Measurements from ENCODE around the gene LAIR2.

LAIR2 gene

GRCh38 chr19:54521860-54522513 lies 19.4 kb downstream of the LAIR2 start:
- no peak overlapping the region for H3K4me3 ChIP-seq (ENCODE audit: low read depth, low read length)
- in situ Hi-C loops (cut with HindIII; ENCODE audit: low sequenced_read_pairs), result no loop called here
- no peak for TF ChIP-seq CTCF (IDR thresholded peaks at IDR 0.05; ENCODE audit: low read depth, low read length, missing control alignments)
- DNase-seq (ENCODE audit: low read depth), result no peak

- no peak for DNase-seq (ENCODE audit: low read depth)
- H3K4me3 ChIP-seq (ENCODE audit: low read depth, low read length), result no peak overlapping the region
- in situ Hi-C loops (cut with HindIII; ENCODE audit: low sequenced_read_pairs), result no loop called here
- TF ChIP-seq CTCF (IDR thresholded peaks at IDR 0.05; ENCODE audit: low read depth, low read length, missing control alignments), result no peak
Observed at GRCh38 chr19:54523403-54523802, 20.8 kb downstream of the LAIR2 start.

- in situ Hi-C loops (cut with HindIII; ENCODE audit: low sequenced_read_pairs), result no loop called here
- no peak overlapping the region for H3K4me3 ChIP-seq (ENCODE audit: low read depth, low read length)
Observed at GRCh38 chr19:54525636-54526035, 23.0 kb downstream of the LAIR2 start.

GRCh38 chr19:54526972-54527371 lies 24.3 kb downstream of the LAIR2 start:
- in situ Hi-C loops (cut with HindIII; ENCODE audit: low sequenced_read_pairs), result no loop called here

More at GRCh38 chr19:54525636-54526035, 23.0 kb downstream of the LAIR2 start:
- no peak for TF ChIP-seq CTCF (IDR thresholded peaks at IDR 0.05; ENCODE audit: low read depth, low read length, missing control alignments)
- no peak for DNase-seq (ENCODE audit: low read depth)

GRCh38 chr19:54530866-54531265 lies 28.2 kb downstream of the LAIR2 start:
- DNase-seq (ENCODE audit: low read depth), result no peak
- in situ Hi-C loops (cut with HindIII; ENCODE audit: low sequenced_read_pairs), result no loop called here
- TF ChIP-seq CTCF (IDR thresholded peaks at IDR 0.05; ENCODE audit: low read depth, low read length, missing control alignments), result no peak
- no peak overlapping the region for H3K4me3 ChIP-seq (ENCODE audit: low read depth, low read length)

More at GRCh38 chr19:54526972-54527371, 24.3 kb downstream of the LAIR2 start:
- H3K4me3 ChIP-seq (ENCODE audit: low read depth, low read length), result no peak overlapping the region
- DNase-seq (ENCODE audit: low read depth), result no peak
- no peak for TF ChIP-seq CTCF (IDR thresholded peaks at IDR 0.05; ENCODE audit: low read depth, low read length, missing control alignments)

- no peak for TF ChIP-seq CTCF (IDR thresholded peaks at IDR 0.05; ENCODE audit: low read depth, low read length, missing control alignments)
- in situ Hi-C loops (cut with HindIII; ENCODE audit: low sequenced_read_pairs), result no loop called here
- no peak overlapping the region for H3K4me3 ChIP-seq (ENCODE audit: low read depth, low read length)
- DNase-seq (ENCODE audit: low read depth), result no peak
Observed at GRCh38 chr19:54532528-54532927, 29.9 kb downstream of the LAIR2 start.
